Aorta (tissue), 5 donors: ENCODE results near the gene ADGRB3. TPM values are rescaled to one million over a fixed set of nuclear protein-coding genes. Genes with fewer than 3 reads are reported as not detected.

Experiments
- ATAC-seq: fragments of 200-7000 bp; cut with Tn5 transposase; one replicate; pipeline ENCODE4 v1.9.1; 2022; ENCODE audit warnings: moderate library complexity; ENCODE audit not compliant: low FRiP score
- DNase-seq, 2 donors: peaks; one replicate each; pipeline ENCODE4 v3.0.0-alpha.2; 2020
- H3K27ac ChIP-seq, 2 donors: one replicate each; pipeline ENCODE4 v1.5.1; 2013; ENCODE audit warnings: low read length in 2 of 2, mild to moderate bottlenecking in 2 of 2, moderate library complexity in 2 of 2, control low read depth in 1 of 2, inconsistent platforms in 1 of 2, low read depth in 1 of 2
- H3K27me3 ChIP-seq, 2 donors: one replicate each; pipeline ENCODE4 v1.6.1; 2013; ENCODE audit warnings: control low read depth in 1 of 2, low read length in 1 of 2, mild to moderate bottlenecking in 1 of 2, moderate library complexity in 1 of 2; ENCODE audit not compliant: insufficient read depth in 2 of 2, control insufficient read depth in 1 of 2
- H3K36me3 ChIP-seq, 2 donors: one replicate each; pipeline ENCODE4 v1.6.1; 2013; ENCODE audit warnings: control low read depth in 1 of 2, low read length in 1 of 2, mild to moderate bottlenecking in 1 of 2; ENCODE audit not compliant: insufficient read depth in 2 of 2, control insufficient read depth in 1 of 2
- H3K4me1 ChIP-seq, 2 donors: one replicate each; pipeline ENCODE4 v1.6.1; 2013; ENCODE audit warnings: low read length in 2 of 2, control low read depth in 1 of 2, mild to moderate bottlenecking in 1 of 2, moderate library complexity in 1 of 2; ENCODE audit not compliant: insufficient read depth in 2 of 2, control insufficient read depth in 1 of 2
- H3K4me3 ChIP-seq, 2 donors: one replicate each; pipeline ENCODE4 v1.5.1; 2013; ENCODE audit warnings: low read length in 2 of 2, control low read depth in 1 of 2, mild to moderate bottlenecking in 1 of 2
- H3K9me3 ChIP-seq: one replicate; pipeline ENCODE4 v1.6.1; 2013; ENCODE audit warnings: mild to moderate bottlenecking, low read length; ENCODE audit not compliant: control insufficient read depth
- WGBS, 2 donors: extraction: QIAGEN DNeasy Blood & Tissue Kit; methylation state at CpG; one replicate each; pipeline ENCODE4 v1.1.7; 2013; 5-methylcytosine and 5-hydroxymethylcytosine counted together
- intact Hi-C, 2 donors: fragments of 100-400 bp; cut with DNase I; formaldehyde crosslinking; loops; one replicate each; pipeline versions ENCODE4 v1.14.2 to v1.15.0; 2022
- polyA plus RNA-seq, 2 donors: library from polyadenylated mRNA; stranded (reverse); fragments of 200-250 nt; gene quantifications; one replicate each; pipeline ENCODE4 v1.2.3, GENCODE V29; 2013
- total RNA-seq, 2 donors: library from RNA; stranded (reverse); fragmentation: NEBNext Ultra II Directional; extraction: Animal tissue kit (Norgen Biotek cat#: 25700); gene quantifications; one replicate each; pipeline ENCODE4 v1.2.1, GENCODE V29; 2021
- donor health status: healthy with polysubstance abuse.
- donor health status: Bipolar disorder and iron deficiency.
- donor health status: DM: no; HTN: no; CAD: no.
- donor health status: DM: no; HTN: no; CAD: no.
- donor health status: DM: yes; HTN: yes; CAD: no.

Gene ADGRB3
- total and polyA plus RNA-seq, 4 donors: 1.8 to 6.1 (median 5.4) TPM; not detected in 1

GRCh38 chr6:69294407-69294806 lies 659.3 kb downstream of the ADGRB3 start:
- Histone ChIP-seq H3K4me3 (no peak overlapping the region), H3K27ac (no peak overlapping the region), H3K4me1 (no peaks in the 10 kb centered on the region), H3K9me3 (no peaks in the 10 kb centered on the region), H3K27me3 (no peaks in the 10 kb centered on the region), H3K36me3 (no peaks in the 10 kb centered on the region)
- ATAC-seq (no peak), DNase-seq (no peak)
- intact Hi-C loops: no loop called here
- WGBS, 2 donors: 72 to 83% methylated on average over 5 of the region's 5 CpGs

DNA sequence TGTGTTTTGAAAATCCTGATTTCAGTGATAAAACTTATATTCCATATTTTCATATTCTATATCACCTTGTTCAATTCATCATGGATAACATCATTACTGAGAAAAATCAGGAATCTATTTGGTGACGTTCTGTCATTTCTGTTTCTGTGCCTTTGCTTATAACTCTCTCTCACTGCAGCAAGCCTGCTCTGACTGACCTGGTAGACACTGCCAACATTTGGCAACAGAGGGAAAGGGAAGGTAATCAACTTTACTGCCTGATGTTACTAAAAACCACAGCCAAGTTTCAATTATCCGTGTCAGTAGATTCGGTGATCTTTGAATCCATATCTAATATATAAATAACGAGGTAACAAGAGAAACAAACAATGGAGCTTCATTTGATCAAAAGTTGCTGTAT lies 659.8 kb downstream of the ADGRB3 start:
- intact Hi-C loops: no loop called here
- no peak for ATAC-seq
- WGBS, 2 donors: 77 to 87% methylated on average over 4 of the region's 4 CpGs
- H3K27ac ChIP-seq: no peak overlapping the region
- H3K27me3 ChIP-seq: no peaks in the 10 kb centered on the region
- no peak for DNase-seq
- H3K9me3 ChIP-seq: no peaks in the 10 kb centered on the region
- H3K4me3 ChIP-seq: no peak overlapping the region
- no peaks in the 10 kb centered on the region for H3K36me3 ChIP-seq
- H3K4me1 ChIP-seq: no peaks in the 10 kb centered on the region

GRCh38 chr6:69303382-69303781 lies 668.3 kb downstream of the ADGRB3 start:
- Histone ChIP-seq H3K36me3 (no peaks in the 10 kb centered on the region), H3K4me1 (no peaks in the 10 kb centered on the region), H3K4me3 (no peak overlapping the region), H3K27ac (no peak overlapping the region), H3K27me3 (no peaks in the 10 kb centered on the region), H3K9me3 (no peaks in the 10 kb centered on the region)
- ATAC-seq (no peak), DNase-seq (no peak)
- intact Hi-C loops: no loop called here
- 82% methylated on average over 2 of the region's 2 CpGs for WGBS, 2 donors

GRCh38 chr6:69305456-69305855 lies 670.4 kb downstream of the ADGRB3 start:
- intact Hi-C loops: no loop called here
- no peak for ATAC-seq
- H3K9me3 ChIP-seq: no peaks in the 10 kb centered on the region
- H3K4me3 ChIP-seq: no peak overlapping the region
- no peaks in the 10 kb centered on the region for H3K4me1 ChIP-seq
- no peaks in the 10 kb centered on the region for H3K36me3 ChIP-seq
- no peak for DNase-seq
- no peaks in the 10 kb centered on the region for H3K27me3 ChIP-seq
- no peak overlapping the region for H3K27ac ChIP-seq
- 44 to 56% methylated on average over 2 of the region's 2 CpGs for WGBS, 2 donors

DNA sequence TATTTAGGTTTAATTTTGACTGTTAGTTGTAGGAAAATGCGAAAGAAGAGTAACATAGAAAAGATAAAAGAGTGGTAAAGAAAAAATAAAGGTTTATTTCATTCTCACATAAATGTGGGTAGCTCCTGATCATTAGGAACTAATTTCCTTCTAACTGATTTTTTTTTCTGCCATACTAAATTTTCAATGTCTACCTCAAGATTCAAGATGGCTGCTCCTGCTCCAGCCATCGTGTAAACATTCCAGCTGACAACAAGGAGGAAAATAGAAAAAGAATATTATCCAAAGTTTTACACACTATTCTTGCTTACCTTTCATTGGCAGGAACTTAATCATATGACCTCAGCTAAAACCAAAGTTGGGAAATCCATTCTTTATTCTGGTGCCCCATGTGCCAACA lies 673.5 kb downstream of the ADGRB3 start:
- intact Hi-C loops: no loop called here

DNA sequence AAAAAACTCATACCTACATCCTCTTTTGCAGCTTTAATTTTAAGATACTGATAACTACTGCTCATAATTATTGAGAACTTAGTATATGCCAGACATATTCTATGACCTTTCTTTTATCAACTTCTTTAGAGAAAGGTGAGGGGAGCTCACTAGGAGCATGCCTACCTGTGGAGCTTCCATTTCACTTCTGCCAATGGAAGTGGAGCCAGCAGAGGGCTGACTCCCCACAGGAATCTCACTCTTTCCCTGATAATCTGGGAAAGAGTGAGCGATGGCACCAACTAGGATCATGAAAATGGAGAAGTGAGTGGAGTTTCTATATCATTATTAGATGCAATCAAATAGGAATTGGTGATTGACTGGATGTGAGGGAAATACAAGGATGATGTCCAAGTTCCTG lies 676.8 kb downstream of the ADGRB3 start:
- Histone ChIP-seq H3K9me3 (no peaks in the 10 kb centered on the region), H3K4me3 (no peak overlapping the region), H3K27me3 (no peaks in the 10 kb centered on the region), H3K27ac (no peak overlapping the region), H3K4me1 (no peaks in the 10 kb centered on the region), H3K36me3 (no peaks in the 10 kb centered on the region)
- DNase-seq (no peak), ATAC-seq (no peak)
- intact Hi-C loops: no loop called here
- 88 to 92% methylated on average over 1 of the region's 1 CpG for WGBS, 2 donors

More for the DNA sequence above, 673.5 kb downstream of the ADGRB3 start:
- H3K4me3 ChIP-seq: no peak overlapping the region
- no peak for ATAC-seq
- no peak for DNase-seq
- H3K36me3 ChIP-seq: no peaks in the 10 kb centered on the region
- H3K4me1 ChIP-seq: no peaks in the 10 kb centered on the region
- no peak overlapping the region for H3K27ac ChIP-seq
- no peaks in the 10 kb centered on the region for H3K27me3 ChIP-seq
- 85 to 92% methylated on average over 2 of the region's 2 CpGs for WGBS, 2 donors
- no peaks in the 10 kb centered on the region for H3K9me3 ChIP-seq

- intact Hi-C loops: no loop called here
- DNase-seq (no peak), ATAC-seq (no peak)
- no peaks in the 10 kb centered on the region for H3K9me3 ChIP-seq
- H3K36me3 ChIP-seq: no peaks in the 10 kb centered on the region
- H3K4me1 ChIP-seq: no peaks in the 10 kb centered on the region
- H3K27me3 ChIP-seq: no peaks in the 10 kb centered on the region
- 76 to 79% methylated on average over 1 of the region's 1 CpG for WGBS, 2 donors
- no peak overlapping the region for H3K27ac ChIP-seq
- H3K4me3 ChIP-seq: no peak overlapping the region
Measured at GRCh38 chr6:69314001-69314400, 678.9 kb downstream of the ADGRB3 start.

GRCh38 chr6:69314531-69314930 lies 679.4 kb downstream of the ADGRB3 start:
- Histone ChIP-seq H3K4me1 (no peaks in the 10 kb centered on the region), H3K36me3 (no peaks in the 10 kb centered on the region), H3K4me3 (no peak overlapping the region), H3K27ac (no peak overlapping the region), H3K9me3 (no peaks in the 10 kb centered on the region), H3K27me3 (no peaks in the 10 kb centered on the region)
- no peak for DNase-seq
- no peak for ATAC-seq
- intact Hi-C loops: no loop called here

- ATAC-seq: no peak
- H3K36me3 ChIP-seq: no peaks in the 10 kb centered on the region
- no peaks in the 10 kb centered on the region for H3K9me3 ChIP-seq
- 91 to 96% methylated on average over 2 of the region's 2 CpGs for WGBS, 2 donors
- DNase-seq: no peak
- no peaks in the 10 kb centered on the region for H3K4me1 ChIP-seq
- no peak overlapping the region for H3K27ac ChIP-seq
- intact Hi-C loops: no loop called here
- H3K4me3 ChIP-seq: no peak overlapping the region
- no peaks in the 10 kb centered on the region for H3K27me3 ChIP-seq
Measured at GRCh38 chr6:69331886-69332285, 696.8 kb downstream of the ADGRB3 start.
